T-helper 22 cell (primary cell): ENCODE measurements around the gene CDKL5.
A peak's percentile ranks its signal among the peaks of the same experiment; 100 is the strongest.
"Not testable (repeated sequence)": the region's sequence is repeated elsewhere in the genome, so short reads cannot be mapped to it uniquely, and the experiment has no call there.

Source experiments
- DNase-seq: peaks from one replicate; pipeline ENCODE4 v3.0.0-alpha.2; 2020; ENCODE audit warnings: low read depth

The CDKL5 gene

GRCh38 chrX:18425199-18426003 lies at the start of gene CDKL5:
TSS of gene CDKL5 (plus strand) at chrX:18425608. CDS start at chrX:18507097, 81,489 bp downstream.
- peak; percentile 93 for DNase-seq

- DNase-seq: no peak
Observed at GRCh38 chrX:18377796-18378195, 47.6 kb upstream of the CDKL5 start.

GRCh38 chrX:18389966-18390365 lies 35.4 kb upstream of the CDKL5 start:
- no peak for DNase-seq

- peak; percentile 20 for DNase-seq
Observed at GRCh38 chrX:18390941-18391538, 34.4 kb upstream of the CDKL5 start.

DNA sequence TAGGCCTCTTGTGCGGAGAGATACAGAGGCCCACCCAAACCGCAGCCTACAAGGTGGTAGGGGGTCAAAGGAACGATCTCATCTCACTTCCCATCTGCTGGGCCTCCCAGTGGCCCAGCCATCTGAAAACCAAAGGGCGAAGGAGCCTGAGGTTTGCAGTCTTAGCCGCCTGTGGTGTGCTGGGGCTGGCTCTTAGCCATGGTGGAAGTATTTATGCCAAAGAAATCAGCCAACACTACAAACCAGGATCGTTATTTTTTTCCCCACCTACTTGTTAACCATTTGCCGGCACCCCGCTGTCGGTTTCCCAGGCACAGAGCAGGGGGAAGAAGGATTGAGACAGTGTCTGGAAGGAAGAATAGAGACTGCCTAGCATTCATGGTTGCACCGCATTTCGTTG lies 30.9 kb upstream of the CDKL5 start:
- DNase-seq: no peak

- no peak for DNase-seq
Observed at GRCh38 chrX:18401848-18402213, 23.6 kb upstream of the CDKL5 start.

DNA sequence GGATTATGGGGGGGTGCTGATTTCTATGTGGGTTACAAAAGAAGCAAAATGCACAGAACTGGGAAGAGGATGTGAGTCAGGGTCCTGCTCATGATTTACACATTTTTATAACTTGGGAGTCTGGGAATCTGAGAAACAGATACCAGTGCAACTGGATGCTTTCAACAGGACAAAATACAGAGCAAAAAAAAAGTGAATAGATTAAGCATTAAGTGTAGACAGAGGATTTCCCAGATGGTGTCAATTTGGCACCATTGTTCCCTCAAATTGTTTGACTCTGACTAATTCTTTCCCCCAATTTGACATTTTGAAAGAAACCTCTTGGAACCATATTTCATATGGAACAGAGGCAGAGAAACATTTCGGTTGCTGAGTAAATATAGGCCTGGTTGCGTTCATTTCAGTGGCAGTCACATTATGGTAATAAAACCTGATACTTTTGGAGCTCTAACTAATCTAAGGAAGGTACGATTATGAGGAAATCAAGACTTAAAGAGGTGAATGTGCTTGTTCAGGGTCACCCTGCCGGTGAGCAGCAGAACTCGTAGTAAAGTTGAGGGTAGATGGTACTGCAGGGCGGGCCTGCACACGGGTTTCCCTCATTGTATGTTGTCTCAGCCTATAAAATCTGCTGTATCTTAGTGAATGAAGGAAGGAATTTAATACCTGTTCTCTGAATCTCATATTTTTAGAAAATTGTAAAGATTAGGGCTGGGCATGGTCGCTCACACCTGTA lies 18.7 kb upstream of the CDKL5 start:
- DNase-seq: no peak

DNA sequence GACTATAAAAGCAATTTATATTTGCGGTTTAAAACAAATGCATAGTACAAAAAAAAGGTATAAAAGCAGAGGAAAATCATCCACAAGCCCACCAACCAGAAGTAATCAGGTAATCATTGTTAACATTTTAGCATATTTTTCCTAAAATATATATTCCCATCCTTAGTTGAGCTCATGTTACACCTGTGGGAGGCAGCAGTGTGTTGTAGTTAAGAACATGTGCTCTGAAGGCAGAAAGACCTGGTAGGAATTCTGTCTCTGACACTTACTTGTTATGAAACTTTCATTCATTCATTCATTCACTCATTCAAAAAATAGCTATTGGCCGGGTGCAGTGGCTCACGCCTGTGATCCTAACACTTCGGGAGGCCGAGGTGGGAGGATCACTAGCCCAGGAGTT lies 15.4 kb upstream of the CDKL5 start:
- DNase-seq: no peak

GRCh38 chrX:18415386-18415785 lies 10.0 kb upstream of the CDKL5 start:
- no peak for DNase-seq

- no peak for DNase-seq
Observed at GRCh38 chrX:18422325-18422724, 3.1 kb upstream of the CDKL5 start.

DNA sequence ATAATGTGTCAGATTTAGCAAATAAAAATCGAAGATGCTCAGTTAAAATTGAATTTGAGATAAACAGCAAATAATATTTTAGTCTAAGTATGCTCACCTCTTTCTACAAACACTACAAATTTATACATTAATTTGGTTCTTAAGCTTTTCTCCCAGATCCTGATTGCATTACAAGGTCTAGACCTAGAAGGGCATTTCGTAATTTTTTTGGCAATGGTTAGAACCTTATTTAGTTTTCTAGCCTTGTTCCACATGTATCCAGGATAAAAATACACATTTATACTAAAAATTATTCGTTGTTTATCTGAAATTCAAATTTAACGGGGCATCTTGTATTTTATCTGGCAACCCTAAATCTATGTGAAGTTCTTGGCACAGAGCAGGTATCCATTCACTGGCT lies 2.5 kb upstream of the CDKL5 start:
- DNase-seq: no peak

- DNase-seq: peak; percentile 4
Observed at GRCh38 chrX:18424482-18425198, 768 bp upstream of the CDKL5 start.

- DNase-seq: no peak
Observed at GRCh38 chrX:18426004-18426320, 554 bp downstream of the CDKL5 start.

DNA sequence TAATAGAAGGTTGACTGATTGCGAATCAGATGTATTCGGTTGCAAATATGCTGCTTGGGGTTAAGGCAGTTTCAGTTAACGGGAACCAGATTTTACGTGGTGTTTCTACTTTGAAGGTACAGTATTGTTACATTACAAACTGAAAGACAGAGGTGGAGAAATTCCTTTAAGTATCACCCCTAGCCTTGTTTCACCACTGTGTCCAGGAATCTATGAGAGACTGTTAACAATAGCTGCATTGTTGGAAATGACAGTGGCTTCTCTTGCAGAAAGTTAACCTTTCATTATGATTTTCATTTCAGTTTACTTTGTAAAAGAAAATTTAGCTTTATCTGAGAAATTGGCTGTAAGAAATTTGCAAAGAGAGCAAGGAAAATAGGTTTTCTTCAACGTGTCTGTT lies 2.6 kb downstream of the CDKL5 start:
- DNase-seq: no peak

- DNase-seq: not testable (repeated sequence)
Observed at GRCh38 chrX:18433288-18433687, 7.9 kb downstream of the CDKL5 start.

DNA sequence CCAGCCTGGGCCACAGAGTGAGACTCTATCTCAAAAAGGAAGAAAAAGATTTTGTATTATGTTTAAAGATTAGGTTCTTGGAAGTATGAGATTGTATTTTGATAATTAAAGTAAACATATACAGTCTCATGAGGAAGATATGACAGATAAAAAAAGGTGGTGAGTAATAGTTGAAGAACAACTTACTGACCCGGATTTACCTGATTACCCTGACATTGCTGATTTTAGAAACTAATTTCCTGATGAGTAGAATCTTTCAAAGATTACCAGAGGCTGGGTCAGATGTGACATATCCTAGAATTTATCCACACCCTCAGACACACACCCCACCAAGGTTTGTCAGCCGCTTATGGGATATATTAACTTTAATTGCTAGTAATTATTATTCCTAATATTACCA lies 9.5 kb downstream of the CDKL5 start:
- no peak for DNase-seq

DNA sequence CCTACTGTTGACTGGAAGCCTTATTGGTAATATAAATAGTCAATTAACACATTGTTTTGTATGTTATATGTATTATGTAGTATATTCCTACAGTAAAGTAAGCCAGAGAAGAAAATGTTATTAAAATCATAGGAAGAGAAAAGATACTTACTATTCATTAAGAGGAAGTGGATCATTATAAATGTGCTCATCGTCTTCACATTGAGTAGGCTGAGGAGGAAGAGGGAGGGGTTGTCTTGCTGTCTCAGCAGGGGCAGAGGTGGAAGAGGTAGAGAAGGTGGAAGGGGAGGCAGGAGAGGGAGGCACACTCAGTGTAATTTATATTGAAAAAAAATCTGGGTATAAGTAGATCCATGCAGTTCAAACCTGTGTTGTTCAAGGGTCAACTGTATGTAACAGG lies 10.6 kb downstream of the CDKL5 start:
- DNase-seq: no peak

- no peak for DNase-seq
Observed at GRCh38 chrX:18440835-18441234, 15.4 kb downstream of the CDKL5 start.

- DNase-seq: no peak
Observed at GRCh38 chrX:18441780-18442367, 16.5 kb downstream of the CDKL5 start.

- no peak for DNase-seq
Observed at GRCh38 chrX:18448416-18448815, 23.0 kb downstream of the CDKL5 start.

DNA sequence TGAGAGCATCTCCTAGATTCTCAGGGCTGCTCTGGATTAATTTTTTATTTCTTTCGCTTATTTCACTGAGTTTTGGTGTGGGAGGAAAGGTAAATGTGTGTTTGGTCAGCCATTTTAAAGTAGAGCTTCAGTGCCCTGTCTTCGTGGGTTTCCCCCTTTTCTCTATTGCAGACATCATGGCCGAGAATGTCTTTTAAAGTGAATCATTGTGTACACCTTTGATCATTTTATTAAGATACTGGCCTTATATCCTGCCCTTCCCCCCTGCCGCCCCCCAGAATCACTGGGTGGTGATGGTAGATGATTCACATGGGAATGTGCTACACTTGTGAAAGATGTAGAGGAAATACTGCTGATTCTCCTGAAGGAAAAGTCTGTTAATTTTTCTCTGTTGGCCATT lies 23.8 kb downstream of the CDKL5 start:
- DNase-seq: no peak

- no peak for DNase-seq
Observed at GRCh38 chrX:18455384-18455783, 30.0 kb downstream of the CDKL5 start.
